ENCODE data around the gene SRPX.

Gene SRPX

GRCh38 chrX:38260231-38260630 lies 39.6 kb upstream of the SRPX start:
- no peak overlapping the region for H3K4me2 ChIP-seq (ENCODE audit: low read depth, low read length, poor library complexity, severe bottlenecking)
- H3K9me3 ChIP-seq (ENCODE audit: insufficient read depth, low read length), result no peaks in the 10 kb centered on the region
- no peaks in the 10 kb centered on the region for H3K36me3 ChIP-seq (ENCODE audit: low read length)
- H3K27ac ChIP-seq (ENCODE audit: low read depth, low read length), result no peak overlapping the region
- no peak for TF ChIP-seq EZH2phosphoT487 (conservative IDR thresholded peaks at IDR 0.05; ENCODE audit: low read length)
- TF ChIP-seq CTCF (IDR thresholded peaks at IDR 0.05; ENCODE audit: insufficient read depth, low read length, poor library complexity, severe bottlenecking), result no peak
- no peaks in the 10 kb centered on the region for H3K9me2 ChIP-seq (replicated peaks; ENCODE audit: insufficient read depth, low read length)
- H3K27me3 ChIP-seq (ENCODE audit: low read length), result no peaks in the 10 kb centered on the region
- H3K4me3 ChIP-seq (ENCODE audit: insufficient read depth, low read length, poor library complexity, severe bottlenecking), result no peak overlapping the region
- no peaks in the 10 kb centered on the region for H4K20me1 ChIP-seq (ENCODE audit: low read depth, low read length)
- no peak overlapping the region for H3K9ac ChIP-seq (ENCODE audit: low read length)
- H3F3A ChIP-seq (ENCODE audit: insufficient read depth), result no peaks in the 10 kb centered on the region
- no peak overlapping the region for H2AFZ ChIP-seq (ENCODE audit: low read depth, low read length, severe bottlenecking)
- no peaks in the 10 kb centered on the region for H3K79me2 ChIP-seq (ENCODE audit: insufficient read depth, low read length)

GRCh38 chrX:38256019-38256418 lies 35.3 kb upstream of the SRPX start:
- Histone ChIP-seq H3K79me2 (ENCODE audit: insufficient read depth, low read length) (no peaks in the 10 kb centered on the region), H3K9ac (ENCODE audit: low read length) (no peak overlapping the region), H3K9me3 (ENCODE audit: insufficient read depth, low read length) (no peaks in the 10 kb centered on the region), H3K27ac (ENCODE audit: low read depth, low read length) (no peak overlapping the region), H3K9me2 (replicated peaks; ENCODE audit: insufficient read depth, low read length) (no peaks in the 10 kb centered on the region), H2AFZ (ENCODE audit: low read depth, low read length, severe bottlenecking) (no peak overlapping the region), H3K4me3 (ENCODE audit: insufficient read depth, low read length, poor library complexity, severe bottlenecking) (no peak overlapping the region), H3K4me2 (ENCODE audit: low read depth, low read length, poor library complexity, severe bottlenecking) (no peak overlapping the region), H3K27me3 (ENCODE audit: low read length) (no peaks in the 10 kb centered on the region), H4K20me1 (ENCODE audit: low read depth, low read length) (no peaks in the 10 kb centered on the region), H3K36me3 (ENCODE audit: low read length) (no peaks in the 10 kb centered on the region), H3F3A (ENCODE audit: insufficient read depth) (no peaks in the 10 kb centered on the region)
- TF ChIP-seq CTCF (IDR thresholded peaks at IDR 0.05; ENCODE audit: insufficient read depth, low read length, poor library complexity, severe bottlenecking) (no peak), EZH2phosphoT487 (conservative IDR thresholded peaks at IDR 0.05; ENCODE audit: low read length) (no peak)

- Histone ChIP-seq H3K9ac (ENCODE audit: low read length) (no peak overlapping the region), H3K36me3 (ENCODE audit: low read length) (no peaks in the 10 kb centered on the region), H3F3A (ENCODE audit: insufficient read depth) (no peaks in the 10 kb centered on the region), H3K27ac (ENCODE audit: low read depth, low read length) (no peak overlapping the region), H3K4me2 (ENCODE audit: low read depth, low read length, poor library complexity, severe bottlenecking) (no peak overlapping the region), H2AFZ (ENCODE audit: low read depth, low read length, severe bottlenecking) (no peak overlapping the region), H3K79me2 (ENCODE audit: insufficient read depth, low read length) (no peaks in the 10 kb centered on the region), H3K9me3 (ENCODE audit: insufficient read depth, low read length) (no peaks in the 10 kb centered on the region), H3K9me2 (replicated peaks; ENCODE audit: insufficient read depth, low read length) (no peaks in the 10 kb centered on the region), H3K4me3 (ENCODE audit: insufficient read depth, low read length, poor library complexity, severe bottlenecking) (no peak overlapping the region), H4K20me1 (ENCODE audit: low read depth, low read length) (no peaks in the 10 kb centered on the region), H3K27me3 (ENCODE audit: low read length) (no peaks in the 10 kb centered on the region)
- TF ChIP-seq EZH2phosphoT487 (conservative IDR thresholded peaks at IDR 0.05; ENCODE audit: low read length), result no peak
Observed at GRCh38 chrX:38249965-38250364, 29.3 kb upstream of the SRPX start.

- H3K9ac ChIP-seq (ENCODE audit: low read length), result no peak overlapping the region
- no peak overlapping the region for H2AFZ ChIP-seq (ENCODE audit: low read depth, low read length, severe bottlenecking)
- H3F3A ChIP-seq (ENCODE audit: insufficient read depth), result no peaks in the 10 kb centered on the region
- H3K27ac ChIP-seq (ENCODE audit: low read depth, low read length), result no peak overlapping the region
- no peaks in the 10 kb centered on the region for H3K9me3 ChIP-seq (ENCODE audit: insufficient read depth, low read length)
- H3K36me3 ChIP-seq (ENCODE audit: low read length), result no peaks in the 10 kb centered on the region
- no peaks in the 10 kb centered on the region for H3K9me2 ChIP-seq (replicated peaks; ENCODE audit: insufficient read depth, low read length)
- H3K79me2 ChIP-seq (ENCODE audit: insufficient read depth, low read length), result no peaks in the 10 kb centered on the region
- TF ChIP-seq CTCF (IDR thresholded peaks at IDR 0.05; ENCODE audit: insufficient read depth, low read length, poor library complexity, severe bottlenecking) (no peak), EZH2phosphoT487 (conservative IDR thresholded peaks at IDR 0.05; ENCODE audit: low read length) (no peak)
- no peaks in the 10 kb centered on the region for H4K20me1 ChIP-seq (ENCODE audit: low read depth, low read length)
- H3K4me3 ChIP-seq (ENCODE audit: insufficient read depth, low read length, poor library complexity, severe bottlenecking), result no peak overlapping the region
- no peaks in the 10 kb centered on the region for H3K27me3 ChIP-seq (ENCODE audit: low read length)
- no peak overlapping the region for H3K4me2 ChIP-seq (ENCODE audit: low read depth, low read length, poor library complexity, severe bottlenecking)
Observed at GRCh38 chrX:38247051-38247450, 26.4 kb upstream of the SRPX start.
